B cell (primary cell): ENCODE results near the gene SH3TC1. TPM values are rescaled to one million over a fixed set of nuclear protein-coding genes. Genes with fewer than 3 reads are reported as not detected.

Experiments
- ATAC-seq: fragments of 200-7000 bp; cut with Tn5 transposase; one replicate; pipeline ENCODE4 v1.10.0; 2021; ENCODE audit warnings: low read depth, mild to moderate bottlenecking, moderate number of reproducible peaks, moderate library complexity
- CTCF ChIA-PET: fragments of 350-600 bp; sonication (Branson Sonifier 250); formaldehyde crosslinking; loops from one replicate; lab custom pipeline; 2021; ENCODE audit warnings: antibody characterized with exemption, inconsistent platforms; lab: Charles Lee
- POLR2A ChIA-PET: fragments of 350-600 bp; sonication (Branson Sonifier 250); formaldehyde crosslinking; loops from one replicate; lab custom pipeline; 2021; ENCODE audit warnings: antibody characterized with exemption; lab: Charles Lee
- DNase-seq: peaks from one replicate; pipeline ENCODE4 v3.0.0; 2013
- H2AFZ ChIP-seq: 2 replicates; pipeline ENCODE4 v1.6.1; 2012; ENCODE audit warnings: mild to moderate bottlenecking, low read depth, low read length; ENCODE audit not compliant: insufficient read depth, poor library complexity, severe bottlenecking
- H3K27ac ChIP-seq, 2 donors: 1 replicate in 1 of 2; 2 replicates in 1 of 2; pipeline ENCODE4 v1.5.1; 2012 to 2013; ENCODE audit warnings: low read length in 2 of 2, mild to moderate bottlenecking in 2 of 2, moderate library complexity in 1 of 2
- H3K27me3 ChIP-seq, 4 experiments: fragments of 200-600 bp in 1 of 4; sonication (generic) in 1 of 4; replicated peaks in 1 of 4; 1 replicate in 2 of 4; 2 replicates in 2 of 4; pipeline versions ENCODE4 v1.6.1 to v1.7.0; 2013 to 2016; ENCODE audit warnings: low read length in 3 of 4, mild to moderate bottlenecking in 2 of 4, mixed read lengths in 1 of 4, moderate library complexity in 1 of 4; ENCODE audit not compliant: insufficient read depth in 4 of 4, control insufficient read depth in 3 of 4; ENCODE audit errors: control extremely low read depth in 1 of 4
- H3K36me3 ChIP-seq, 2 experiments: replicated peaks in 1 of 2; 1 replicate in 1 of 2; 2 replicates in 1 of 2; pipeline versions ENCODE4 v1.6.1 to v1.7.1; 2013; ENCODE audit warnings: low read length in 1 of 2; ENCODE audit not compliant: insufficient read depth in 2 of 2, control insufficient read depth in 1 of 2; ENCODE audit errors: control extremely low read depth in 1 of 2, extremely low read depth in 1 of 2
- H3K4me1 ChIP-seq, 2 donors: fragments of 200-600 bp in 1 of 2; sonication (generic) in 1 of 2; 1 replicate in 1 of 2; 2 replicates in 1 of 2; pipeline versions ENCODE4 v1.5.1 to v1.6.1; 2013 to 2017; ENCODE audit warnings: low read length in 2 of 2; ENCODE audit not compliant: control insufficient read depth in 2 of 2, insufficient read depth in 2 of 2
- H3K4me2 ChIP-seq: replicated peaks from 2 replicates; pipeline ENCODE3; 2012; ENCODE audit warnings: mild to moderate bottlenecking, low read depth, low read length; ENCODE audit not compliant: poor library complexity, severe bottlenecking
- H3K4me3 ChIP-seq, 5 experiments: fragments of 200-600 bp in 1 of 5; sonication (generic) in 1 of 5; 1 replicate in 3 of 5; 2 replicates in 2 of 5; pipeline versions ENCODE4 v1.5.1 to v1.7.0; 2011 to 2016; ENCODE audit warnings: low read length in 4 of 5, mild to moderate bottlenecking in 4 of 5, low read depth in 2 of 5, control low read depth in 1 of 5, moderate library complexity in 1 of 5; ENCODE audit not compliant: insufficient read depth in 1 of 5; ENCODE audit errors: control extremely low read depth in 1 of 5, extremely low read depth in 1 of 5
- H3K79me2 ChIP-seq: fragments of 200-600 bp; sonication (generic); one replicate; pipeline ENCODE4 v1.6.0; 2016; ENCODE audit warnings: low read length; ENCODE audit not compliant: control insufficient read depth, insufficient read depth
- H3K9ac ChIP-seq: fragments of 200-600 bp; sonication (generic); 2 replicates; pipeline ENCODE4 v1.6.1; 2017; ENCODE audit warnings: mild to moderate bottlenecking, low read length, moderate library complexity
- H3K9me3 ChIP-seq, 3 donors: one replicate each; pipeline versions ENCODE4 v1.6.1 to v1.7.1; 2013; ENCODE audit warnings: low read length in 2 of 3; ENCODE audit not compliant: control insufficient read depth in 2 of 3, insufficient read depth in 1 of 3; ENCODE audit errors: control extremely low read depth in 1 of 3
- H4K20me1 ChIP-seq: 2 replicates; pipeline ENCODE4 v1.6.0; 2012; ENCODE audit warnings: mild to moderate bottlenecking, low read length; ENCODE audit not compliant: insufficient read depth, control insufficient read depth, poor library complexity, severe bottlenecking
- H3K27ac Mint-ChIP-seq: one replicate; pipeline ENCODE4 v1.8.0; 2021; ENCODE audit warnings: mixed read lengths
- H3K27me3 Mint-ChIP-seq: one replicate; pipeline ENCODE4 v1.8.0; 2021; ENCODE audit warnings: mixed read lengths
- H3K4me1 Mint-ChIP-seq: one replicate; pipeline ENCODE4 v1.8.0; 2021; ENCODE audit warnings: mixed read lengths
- H3K4me3 Mint-ChIP-seq: one replicate; pipeline ENCODE4 v1.8.0; 2021; ENCODE audit warnings: mixed read lengths
- H3K9me3 Mint-ChIP-seq: one replicate; pipeline ENCODE4 v1.8.0; 2022; ENCODE audit warnings: mixed read lengths; ENCODE audit not compliant: insufficient read depth
- CTCF ChIP-seq: fragments of 200-600 bp; IDR thresholded peaks from one replicate; pipeline ENCODE4 v1.8.0; 2022; ENCODE audit warnings: antibody characterized with exemption, mild to moderate bottlenecking
- EZH2 ChIP-seq: IDR thresholded peaks from 2 replicates; pipeline ENCODE4 v1.6.1; 2012; ENCODE audit warnings: borderline replicate concordance, low read depth, mild to moderate bottlenecking, moderate library complexity, low read length; ENCODE audit not compliant: insufficient read depth, poor library complexity, severe bottlenecking
- WGBS: methylation state at CpG from one replicate; pipeline ENCODE4 v1.1.5; 2013; ENCODE audit warnings: missing lambda C conversion rate; ENCODE audit not compliant: insufficient coverage; 5-methylcytosine and 5-hydroxymethylcytosine counted together
- intact Hi-C: fragments of 100-400 bp; cut with micrococcal nuclease; formaldehyde crosslinking; loops from one replicate; pipeline ENCODE4 v1.10.0; 2022
- polyA plus RNA-seq: library from polyadenylated mRNA; depleted of rRNA; stranded (reverse); fragments of >200 nt; gene quantifications from 2 replicates; pipeline ENCODE4 v1.2.3, GENCODE V29; 2012
- total RNA-seq, 2 donors: library from RNA; stranded (reverse); fragments of 120-200 nt in 1 of 2; gene quantifications; 1 replicate in 1 of 2; 2 replicates in 1 of 2; pipeline versions ENCODE4 v1.2.3 to v1.2.4, GENCODE V29; 2013 to 2022

SH3TC1 gene
- total and polyA plus RNA-seq, 2 donors (not counting 1 experiment from before 2014, with no cell fraction given) = 63.8 to 388 TPM

GRCh38 chr4:8224267-8224974 lies 25.3 kb downstream of the SH3TC1 start:
- H3K27ac Mint-ChIP-seq = peak overlapping the region; percentile 37
- ChIA-PET CTCF (interaction anchor here (1.6 to 1.9 kb wide), 2 partner anchors 32 to 48 kb away, joined by 5 to 6 read pairs; no protein-coding TSS in a partner anchor), POLR2A (interaction anchor here (0.5 to 5.3 kb wide), 2 partner anchors 16 to 23 kb away, joined by 5 to 50 read pairs; partner anchors contain the start of gene SH3TC1)
- intact Hi-C loops = no loop called here
- H3K9me3 Mint-ChIP-seq = no peaks in the 10 kb centered on the region
- no peak for TF ChIP-seq CTCF
- no peak for TF ChIP-seq EZH2
- DNase-seq (no peak), ATAC-seq (no peak)
- H3K27me3 ChIP-seq = no peaks in the 10 kb centered on the region
- no peak overlapping the region for H2AFZ ChIP-seq
- peaks cover 14 to 24% of the 10 kb centered on the region in 2 donors for H3K4me1 ChIP-seq
- no peak overlapping the region for H3K4me3 Mint-ChIP-seq
- 59% methylated on average over 6 of the region's 12 CpGs for WGBS
- peaks cover 7 to 85% of the 10 kb centered on the region in 2 experiments for H3K36me3 ChIP-seq
- no peak overlapping the region for H3K4me3 ChIP-seq
- H3K27me3 Mint-ChIP-seq = no peaks in the 10 kb centered on the region
- peaks cover 37% of the 10 kb centered on the region for H4K20me1 ChIP-seq
- peaks cover 4% of the 10 kb centered on the region for H3K79me2 ChIP-seq
- no peak overlapping the region for H3K9ac ChIP-seq
- H3K4me2 ChIP-seq = no peak overlapping the region
- peaks cover 29% of the 10 kb centered on the region for H3K4me1 Mint-ChIP-seq
- no peaks in the 10 kb centered on the region for H3K9me3 ChIP-seq
- H3K27ac ChIP-seq = no peak overlapping the region
